ENCODE measurements around the gene CDK4. TPM values are rescaled to one million over a fixed set of nuclear protein-coding genes. Genes with fewer than 3 reads are reported as not detected.
"Not testable (repeated sequence)": the region's sequence is repeated elsewhere in the genome, so short reads cannot be mapped to it uniquely, and the experiment has no call there.

The CDK4 gene
- polyA plus RNA-seq, 4 donors: 218 to 258 (median 236) TPM

DNA sequence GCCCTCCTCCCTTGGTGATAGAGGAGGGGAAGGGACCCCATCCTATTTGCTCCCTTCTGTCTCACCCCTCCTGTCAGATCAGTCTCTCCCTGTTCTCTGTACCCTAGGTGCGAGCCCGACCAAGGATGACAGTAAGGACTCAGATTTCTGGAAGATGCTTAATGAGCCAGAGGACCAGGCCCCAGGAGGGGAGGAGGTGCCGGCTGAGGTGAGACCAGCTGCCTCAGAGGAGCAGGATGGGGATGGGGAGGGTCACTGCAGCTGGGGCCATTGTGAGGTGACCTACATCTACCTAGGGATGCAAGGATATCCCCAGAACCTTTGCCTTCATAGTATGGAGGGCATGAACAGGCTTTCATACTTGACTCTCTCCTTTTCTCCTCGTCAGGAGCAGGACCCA lies 35.8 kb downstream of the CDK4 start:
- no peak for DNase-seq (ENCODE audit: low read depth in 4 of 4, low spot score in 3 of 4)

DNA sequence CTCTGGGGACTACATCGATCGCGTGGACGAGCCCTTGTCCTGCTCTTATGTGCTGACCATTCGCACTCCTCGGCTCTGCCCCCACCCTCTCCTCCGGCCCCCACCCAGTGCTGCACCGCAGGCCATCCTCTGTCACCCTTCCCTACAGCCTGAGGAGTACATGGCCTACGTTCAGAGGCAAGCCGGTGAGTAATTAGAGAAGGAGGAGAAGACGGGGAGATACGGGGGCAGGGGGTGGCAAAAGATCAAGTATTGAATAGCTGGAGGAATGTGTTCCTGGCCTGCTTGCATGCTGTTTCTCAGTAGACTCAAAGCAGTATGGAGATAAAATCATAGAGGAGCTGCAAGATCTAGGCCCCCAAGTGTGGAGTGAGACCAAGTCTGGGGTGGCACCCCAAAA lies 36.3 kb downstream of the CDK4 start:
- no peak for DNase-seq (ENCODE audit: low read depth in 4 of 4, low spot score in 3 of 4)

DNA sequence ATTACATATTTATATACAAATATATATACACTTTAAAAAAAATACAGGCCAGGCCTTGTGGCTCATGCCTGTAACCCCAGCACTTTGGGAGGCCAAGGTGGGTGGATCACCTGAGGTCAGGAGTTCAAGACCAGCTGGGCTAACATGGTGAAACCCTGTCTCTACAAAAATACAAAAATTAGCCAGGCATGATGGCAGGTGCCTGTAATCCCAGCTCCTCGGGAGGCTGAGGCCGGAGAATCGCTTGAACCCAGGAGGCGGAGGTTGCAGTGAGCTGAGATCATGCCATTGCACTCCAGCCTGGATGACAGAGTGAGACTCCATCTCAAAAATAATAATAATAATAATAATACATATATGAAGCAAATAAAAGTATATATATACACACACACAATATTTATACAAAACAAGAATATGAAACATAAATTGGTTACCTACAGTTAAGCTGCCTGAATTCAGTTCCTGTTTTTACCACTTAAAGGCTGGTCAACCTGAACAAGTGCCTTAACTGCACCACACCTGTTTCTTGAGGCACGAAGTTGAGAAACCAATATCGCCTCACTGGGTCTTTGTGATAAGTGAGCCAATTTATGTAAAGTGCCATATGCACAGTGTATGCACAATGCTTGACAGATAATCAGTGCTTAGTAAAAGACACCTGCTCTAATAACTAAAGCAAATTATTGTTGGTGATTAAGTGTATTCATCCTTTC lies 36.9 kb downstream of the CDK4 start:
- DNase-seq (ENCODE audit: low read depth in 4 of 4, low spot score in 3 of 4): not testable (repeated sequence)

DNA sequence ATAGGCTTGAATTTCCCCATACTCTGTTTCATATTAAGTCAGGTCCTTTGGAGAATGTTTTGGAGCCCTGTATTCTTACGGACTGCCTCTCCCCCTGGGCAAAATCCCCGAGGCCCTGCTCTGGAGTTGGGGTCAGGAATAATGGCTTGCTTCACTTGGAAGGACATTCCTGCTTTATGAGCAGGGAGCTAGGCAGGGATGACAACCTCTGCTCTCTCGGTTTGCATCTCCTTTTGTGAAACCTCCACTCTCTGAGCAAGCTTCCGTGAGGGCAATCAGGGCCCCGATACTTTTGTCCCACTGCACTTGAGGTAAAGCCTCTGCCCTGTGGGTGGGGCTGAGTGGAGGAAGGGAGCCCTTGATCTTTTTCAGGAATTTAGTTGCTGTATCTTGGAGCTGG lies 38.9 kb downstream of the CDK4 start:
- no peak for DNase-seq (ENCODE audit: low read depth in 4 of 4, low spot score in 3 of 4)

DNA sequence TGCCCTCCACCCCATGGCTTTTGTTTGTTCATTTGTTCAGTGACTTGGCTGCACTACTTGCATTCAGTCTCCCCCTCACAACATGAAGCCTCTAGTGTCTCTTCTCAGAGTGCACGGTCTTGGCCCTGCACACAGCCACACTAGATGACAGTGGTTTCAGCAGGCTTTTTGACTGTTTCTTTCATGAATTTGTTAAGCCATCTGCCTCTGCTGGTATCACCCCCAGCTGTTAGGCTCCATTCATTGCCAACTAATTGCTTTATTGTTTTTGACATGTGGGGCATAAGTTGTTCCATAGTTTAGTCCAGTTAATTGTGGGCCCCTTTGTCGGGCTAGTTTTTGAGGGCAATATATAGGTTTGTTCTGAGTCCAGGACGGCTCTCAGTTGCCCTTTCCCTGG lies 39.4 kb downstream of the CDK4 start:
- DNase-seq (ENCODE audit: low read depth in 4 of 4, low spot score in 3 of 4): no peak

DNA sequence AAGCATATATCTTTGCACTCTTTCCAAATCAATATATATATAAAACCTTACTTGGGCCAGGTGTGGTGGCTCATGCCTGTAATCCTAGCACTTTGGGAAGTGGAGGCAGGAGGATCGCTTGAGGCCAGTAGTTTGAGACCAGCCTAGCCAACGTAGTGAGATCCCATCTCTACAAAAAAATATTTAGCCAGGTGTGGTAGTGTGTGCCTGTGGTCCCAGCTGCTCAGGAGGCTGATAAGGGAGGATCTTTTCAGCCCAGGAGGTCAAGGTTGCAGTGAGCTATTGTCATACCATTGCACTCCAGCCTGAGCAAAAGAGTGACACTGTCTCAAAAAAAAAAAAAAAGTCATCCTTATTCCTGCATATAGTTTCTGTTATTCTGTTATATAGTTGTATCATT lies 43.8 kb downstream of the CDK4 start:
- DNase-seq (ENCODE audit: low read depth in 4 of 4, low spot score in 3 of 4): no peak

DNA sequence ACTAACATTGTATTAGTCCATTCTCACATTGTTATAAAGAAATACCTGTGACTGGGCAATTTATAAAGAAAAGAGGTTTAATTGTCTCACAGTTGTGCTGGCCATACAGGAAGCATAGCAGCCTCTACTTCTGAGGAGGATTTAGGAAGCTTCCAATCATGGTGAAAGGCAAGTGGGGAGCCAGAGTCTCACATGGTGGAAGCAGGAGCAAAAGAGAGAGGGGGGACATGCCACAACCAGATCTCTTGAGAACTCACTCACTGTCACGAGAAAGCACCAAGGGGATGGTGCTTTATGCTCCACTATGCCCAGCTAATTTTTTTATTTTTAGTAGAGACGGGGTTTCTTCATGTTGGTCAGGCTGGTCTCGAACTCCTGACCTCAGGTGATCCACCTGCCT lies 44.9 kb downstream of the CDK4 start:
- no peak for DNase-seq (ENCODE audit: low read depth in 4 of 4, low spot score in 3 of 4)

DNA sequence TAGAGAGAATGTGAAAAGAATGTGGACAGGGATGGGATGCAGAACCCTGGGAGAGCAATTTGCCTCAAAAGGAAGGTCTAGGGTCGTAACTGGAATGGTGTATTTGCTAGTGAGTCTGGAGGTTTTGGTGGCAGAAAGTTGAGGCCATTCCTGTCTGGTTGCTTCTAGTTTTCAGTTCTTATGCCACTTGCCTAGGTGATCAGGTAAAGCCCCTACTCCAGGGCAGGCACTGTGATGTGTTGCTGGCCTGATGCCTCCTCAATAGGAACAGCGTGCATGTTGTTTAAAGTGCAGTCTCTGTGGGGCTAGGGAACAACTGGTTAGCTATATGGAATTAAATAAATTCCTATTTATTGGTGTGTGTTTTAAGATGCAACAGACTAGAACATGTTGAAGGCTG lies 51.8 kb downstream of the CDK4 start:
- DNase-seq (ENCODE audit: low read depth in 4 of 4, low spot score in 3 of 4): no peak

DNA sequence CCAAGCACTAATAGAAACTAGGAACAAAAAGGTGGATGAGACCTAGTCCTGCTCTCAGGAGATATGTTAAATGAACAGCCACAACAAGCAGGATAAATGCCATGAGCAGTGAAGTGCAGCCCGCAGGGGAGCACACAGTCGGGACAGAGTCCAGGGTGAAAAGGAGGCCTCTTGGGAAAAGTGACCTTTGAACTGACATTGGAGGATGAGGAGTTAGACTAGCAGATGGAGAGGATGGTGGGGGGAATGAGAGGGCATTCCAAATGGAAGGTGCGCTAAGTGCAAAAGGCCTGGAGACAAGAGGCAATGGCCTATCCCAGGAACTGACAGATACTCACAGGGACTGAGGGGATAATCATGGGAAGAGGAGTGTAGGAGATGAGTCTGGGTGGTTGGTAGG lies 53.7 kb downstream of the CDK4 start:
- DNase-seq (ENCODE audit: low read depth in 4 of 4, low spot score in 3 of 4): no peak

Other genes with a start within 250 kb of the CDK4 start
- gene DDIT3, start 231.8 kb downstream of the CDK4 start, polyA plus RNA-seq (ENCODE audit: insufficient read length in 4 of 4): 10 to 100 TPM; 29.2 to 37.3 (median 30.3) TPM
- 10 to 100 TPM; 53.9 to 82.1 (median 62.1) TPM for gene MBD6, start 229.5 kb downstream of the CDK4 start, polyA plus RNA-seq (ENCODE audit: insufficient read length in 4 of 4)
- 100 to 1,000 TPM; 159 to 179 (median 166) TPM for gene DCTN2, start 205.1 kb downstream of the CDK4 start, polyA plus RNA-seq (ENCODE audit: insufficient read length in 4 of 4)
- 1 to 10 TPM in 1 of 4 donors, under 1 TPM in 3; 0.24 to 1.3 (median 0.36) TPM for gene KIF5A, start 202.3 kb downstream of the CDK4 start, polyA plus RNA-seq (ENCODE audit: insufficient read length in 4 of 4)
- gene PIP4K2C, start 161.1 kb downstream of the CDK4 start, polyA plus RNA-seq (ENCODE audit: insufficient read length in 4 of 4): 10 to 100 TPM; 41.6 to 47.4 (median 45.1) TPM
- gene DTX3, start 147.5 kb downstream of the CDK4 start, polyA plus RNA-seq (ENCODE audit: insufficient read length in 4 of 4): 10 to 100 TPM; 55.8 to 64.9 (median 57.0) TPM
- gene ARHGEF25, start 140.9 kb downstream of the CDK4 start, polyA plus RNA-seq (ENCODE audit: insufficient read length in 4 of 4): 10 to 100 TPM; 30.0 to 37.1 (median 32.9) TPM
- 1 to 10 TPM in 1 of 4 donors, under 1 TPM in 3; 0.82 to 1.2 (median 0.93) TPM for gene B4GALNT1, start 119.1 kb downstream of the CDK4 start, polyA plus RNA-seq (ENCODE audit: insufficient read length in 4 of 4)
- 100 to 1,000 TPM; 209 to 223 (median 214) TPM for gene OS9, start 58.2 kb downstream of the CDK4 start, polyA plus RNA-seq (ENCODE audit: insufficient read length in 4 of 4)
- 1 to 10 TPM in 2 of 4 donors, under 1 TPM in 2; 0.73 to 2.0 (median 1.1) TPM for gene AGAP2, start 13.6 kb downstream of the CDK4 start, polyA plus RNA-seq (ENCODE audit: insufficient read length in 4 of 4)
- 100 to 1,000 TPM in 2 of 4 donors, 10 to 100 TPM in 2; 92.0 to 109 (median 100) TPM for gene TSPAN31, start 7.3 kb downstream of the CDK4 start, polyA plus RNA-seq (ENCODE audit: insufficient read length in 4 of 4)
- 10 to 100 TPM; 17.7 to 21.0 (median 19.4) TPM for gene MARCHF9, start 2.8 kb upstream of the CDK4 start, polyA plus RNA-seq (ENCODE audit: insufficient read length in 4 of 4)
- 1 to 10 TPM in 3 of 4 donors, under 1 TPM in 1; 1.00 to 1.5 (median 1.1) TPM for gene CYP27B1, start 14.8 kb upstream of the CDK4 start, polyA plus RNA-seq (ENCODE audit: insufficient read length in 4 of 4)
- gene METTL1, start 19.8 kb upstream of the CDK4 start, polyA plus RNA-seq (ENCODE audit: insufficient read length in 4 of 4): 10 to 100 TPM; 29.0 to 33.4 (median 29.9) TPM
- 10 to 100 TPM in 2 of 4 donors, 1 to 10 TPM in 2; 9.7 to 15.1 (median 12.1) TPM for gene EEF1AKMT3, start 20.3 kb upstream of the CDK4 start, polyA plus RNA-seq (ENCODE audit: insufficient read length in 4 of 4)
- 10 to 100 TPM; 40.8 to 52.9 (median 45.5) TPM for gene TSFM, start 30.5 kb upstream of the CDK4 start, polyA plus RNA-seq (ENCODE audit: insufficient read length in 4 of 4)
- 10 to 100 TPM in 2 of 4 donors, 1 to 10 TPM in 2; 6.0 to 13.0 (median 9.7) TPM for gene AVIL, start 66.4 kb upstream of the CDK4 start, polyA plus RNA-seq (ENCODE audit: insufficient read length in 4 of 4)
- gene CTDSP2, start 94.4 kb upstream of the CDK4 start, polyA plus RNA-seq (ENCODE audit: insufficient read length in 4 of 4): 100 to 1,000 TPM; 256 to 278 (median 266) TPM
- 10 to 100 TPM in 3 of 4 donors, 1 to 10 TPM in 1; 9.5 to 12.4 (median 10.9) TPM for gene ATP23, start 189.3 kb upstream of the CDK4 start, polyA plus RNA-seq (ENCODE audit: insufficient read length in 4 of 4)